HEK293 (cell line): ENCODE results near the gene COX19.

Source experiments
- CTCF ChIA-PET: fragments of 350-600 bp; formaldehyde crosslinking; extraction: SDS; loops from one replicate; lab custom pipeline; 2021; ENCODE audit warnings: antibody characterized with exemption; lab: Yijun Ruan, JAX
- POLR2A ChIA-PET: fragments of 300-600 bp; formaldehyde crosslinking; extraction: SDS; loops from one replicate; lab custom pipeline; 2020; ENCODE audit warnings: antibody characterized with exemption, inconsistent platforms; lab: Yijun Ruan, JAX
- H3K27ac ChIP-seq: fragments of 200-500 bp; sonication (Bioruptor generic); 2 replicates; pipeline ENCODE4 v1.5.1; 2014; ENCODE audit warnings: low read depth, low read length, control low read depth, inconsistent platforms; ENCODE audit errors: extremely low read depth
- H3K36me3 ChIP-seq, 2 experiments: fragments of 200-500 bp in 1 of 2; sonication (Bioruptor generic) in 1 of 2; 1 replicate in 1 of 2; 2 replicates in 1 of 2; pipeline ENCODE4 v1.5.1; 2014 to 2017; ENCODE audit warnings: inconsistent platforms in 2 of 2, low read length in 2 of 2; ENCODE audit not compliant: control insufficient read depth in 2 of 2, insufficient read depth in 1 of 2
- H3K4me1 ChIP-seq: fragments of 200-500 bp; sonication (Bioruptor generic); 2 replicates; pipeline ENCODE4 v1.5.1; 2014; ENCODE audit warnings: mild to moderate bottlenecking, low read length, inconsistent platforms; ENCODE audit not compliant: control insufficient read depth, insufficient read depth
- H3K4me3 ChIP-seq: 2 replicates; pipeline ENCODE4 v1.5.1; 2011; ENCODE audit warnings: low read depth, mild to moderate bottlenecking, control low read depth, low read length, moderate library complexity
- H3K9me3 ChIP-seq: fragments of 200-500 bp; sonication (Bioruptor generic); 2 replicates; pipeline ENCODE4 v1.5.1; 2014; ENCODE audit warnings: low read depth, low read length, inconsistent platforms; ENCODE audit not compliant: control insufficient read depth, insufficient read depth
- EGR2 ChIP-seq: fragments of 450-650 bp; formaldehyde crosslinking; IDR thresholded peaks from 2 replicates; pipeline ENCODE4 v1.5.1; 2016; ENCODE audit warnings: low read depth, missing biosample characterization, missing genetic modification characterization
- HOXC10 ChIP-seq: sonication (generic); formaldehyde crosslinking; IDR thresholded peaks from 2 replicates; pipeline ENCODE4 v1.8.1; 2023; ENCODE audit warnings: mild to moderate bottlenecking, missing genetic modification reagents
- SALL2 ChIP-seq: fragments of 450-650 bp; formaldehyde crosslinking; IDR thresholded peaks from 2 replicates; pipeline ENCODE4 v1.5.0; 2017; ENCODE audit warnings: missing biosample characterization, mild to moderate bottlenecking, missing genetic modification characterization, borderline replicate concordance
- SP7 ChIP-seq: fragments of 450-650 bp; formaldehyde crosslinking; IDR thresholded peaks from 2 replicates; pipeline ENCODE4 v1.5.1; 2016; ENCODE audit warnings: missing biosample characterization, missing genetic modification characterization
- WT1 ChIP-seq: fragments of 450-650 bp; formaldehyde crosslinking; IDR thresholded peaks from 2 replicates; pipeline ENCODE4 v1.5.1; 2016; ENCODE audit warnings: missing biosample characterization, missing genetic modification characterization
- ZBTB49 ChIP-seq: fragments of 450-650 bp; formaldehyde crosslinking; IDR thresholded peaks from 2 replicates; pipeline ENCODE4 v1.5.1; 2016; ENCODE audit warnings: missing biosample characterization, missing genetic modification characterization, low read depth
- ZEB2 ChIP-seq: fragments of 450-650 bp; formaldehyde crosslinking; IDR thresholded peaks from 2 replicates; pipeline ENCODE4 v1.5.1; 2016; ENCODE audit warnings: missing biosample characterization, missing genetic modification characterization
- ZFHX2 ChIP-seq: fragments of 450-650 bp; formaldehyde crosslinking; conservative IDR thresholded peaks from 2 replicates; pipeline ENCODE4 v1.5.1; 2016; ENCODE audit warnings: missing biosample characterization, missing genetic modification characterization
- ZNF138 ChIP-seq: fragments of 450-650 bp; formaldehyde crosslinking; IDR thresholded peaks from 2 replicates; pipeline ENCODE4 v1.5.1; 2016; ENCODE audit warnings: missing biosample characterization, missing genetic modification characterization, borderline replicate concordance
- ZNF157 ChIP-seq: fragments of 450-650 bp; formaldehyde crosslinking; IDR thresholded peaks from 2 replicates; pipeline ENCODE4 v1.5.1; 2016; ENCODE audit warnings: missing biosample characterization, missing genetic modification characterization
- ZNF223 ChIP-seq: fragments of 450-650 bp; formaldehyde crosslinking; IDR thresholded peaks from 2 replicates; pipeline ENCODE4 v1.5.1; 2016; ENCODE audit warnings: missing biosample characterization, missing genetic modification characterization
- ZNF292 ChIP-seq: fragments of 450-650 bp; formaldehyde crosslinking; IDR thresholded peaks from 2 replicates; pipeline ENCODE4 v1.5.1; 2016; ENCODE audit warnings: low read depth, missing biosample characterization, missing genetic modification characterization, borderline replicate concordance
- ZNF544 ChIP-seq: fragments of 450-650 bp; formaldehyde crosslinking; IDR thresholded peaks from 2 replicates; pipeline ENCODE4 v1.5.0; 2017; ENCODE audit warnings: missing biosample characterization, missing genetic modification characterization
- ZNF571 ChIP-seq: fragments of 450-650 bp; formaldehyde crosslinking; IDR thresholded peaks from 2 replicates; pipeline ENCODE4 v1.5.0; 2017; ENCODE audit warnings: missing biosample characterization, missing genetic modification characterization
- ZNF664 ChIP-seq: fragments of 450-650 bp; formaldehyde crosslinking; IDR thresholded peaks from 2 replicates; pipeline ENCODE4 v1.5.1; 2016; ENCODE audit warnings: missing biosample characterization, missing genetic modification characterization
- ZNF768 ChIP-seq: fragments of 450-650 bp; formaldehyde crosslinking; IDR thresholded peaks from 2 replicates; pipeline ENCODE4 v1.5.1; 2018; ENCODE audit warnings: missing biosample characterization, mild to moderate bottlenecking, missing genetic modification characterization
- ZSCAN4 ChIP-seq: fragments of 450-650 bp; formaldehyde crosslinking; IDR thresholded peaks from 2 replicates; pipeline ENCODE4 v1.5.1; 2017; ENCODE audit warnings: missing biosample characterization, missing genetic modification characterization
- TF ChIP-seq, protein P1 (sequence below): fragments of 450-650 bp; formaldehyde crosslinking; IDR thresholded peaks from 2 replicates; pipeline ENCODE4 v1.5.0; 2017; ENCODE audit warnings: missing biosample characterization, missing genetic modification characterization, borderline replicate concordance
- TF ChIP-seq, protein P2 (sequence below): fragments of 450-650 bp; formaldehyde crosslinking; IDR thresholded peaks from 2 replicates; pipeline ENCODE4 v1.5.1; 2016; ENCODE audit warnings: missing biosample characterization, missing genetic modification characterization
- TF ChIP-seq, protein P3 (sequence below): sonication (generic); formaldehyde crosslinking; IDR thresholded peaks from 2 replicates; pipeline ENCODE4 v1.8.1; 2022; ENCODE audit warnings: mild to moderate bottlenecking, moderate library complexity, missing genetic modification reagents
- TF ChIP-seq, protein P4 (sequence below): fragments of 450-650 bp; formaldehyde crosslinking; IDR thresholded peaks from 2 replicates; pipeline ENCODE4 v1.5.1; 2016; ENCODE audit warnings: missing biosample characterization, missing genetic modification characterization

Gene COX19

GRCh38 chr7:921071-921461 lies 54.3 kb downstream of the COX19 start (continued):
- TF ChIP-seq, protein P1, sequence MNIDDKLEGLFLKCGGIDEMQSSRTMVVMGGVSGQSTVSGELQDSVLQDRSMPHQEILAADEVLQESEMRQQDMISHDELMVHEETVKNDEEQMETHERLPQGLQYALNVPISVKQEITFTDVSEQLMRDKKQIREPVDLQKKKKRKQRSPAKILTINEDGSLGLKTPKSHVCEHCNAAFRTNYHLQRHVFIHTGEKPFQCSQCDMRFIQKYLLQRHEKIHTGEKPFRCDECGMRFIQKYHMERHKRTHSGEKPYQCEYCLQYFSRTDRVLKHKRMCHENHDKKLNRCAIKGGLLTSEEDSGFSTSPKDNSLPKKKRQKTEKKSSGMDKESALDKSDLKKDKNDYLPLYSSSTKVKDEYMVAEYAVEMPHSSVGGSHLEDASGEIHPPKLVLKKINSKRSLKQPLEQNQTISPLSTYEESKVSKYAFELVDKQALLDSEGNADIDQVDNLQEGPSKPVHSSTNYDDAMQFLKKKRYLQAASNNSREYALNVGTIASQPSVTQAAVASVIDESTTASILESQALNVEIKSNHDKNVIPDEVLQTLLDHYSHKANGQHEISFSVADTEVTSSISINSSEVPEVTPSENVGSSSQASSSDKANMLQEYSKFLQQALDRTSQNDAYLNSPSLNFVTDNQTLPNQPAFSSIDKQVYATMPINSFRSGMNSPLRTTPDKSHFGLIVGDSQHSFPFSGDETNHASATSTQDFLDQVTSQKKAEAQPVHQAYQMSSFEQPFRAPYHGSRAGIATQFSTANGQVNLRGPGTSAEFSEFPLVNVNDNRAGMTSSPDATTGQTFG (tag by site-specific recombination), result no peak
- TF ChIP-seq, all 188 proteins: peak for 0

- ChIA-PET CTCF (interaction anchor here (0.9 kb wide), 1 partner anchor 72 kb away, joined by 3 read pairs; no protein-coding TSS in a partner anchor), POLR2A (no interaction called here)
- TF ChIP-seq, protein P2, sequence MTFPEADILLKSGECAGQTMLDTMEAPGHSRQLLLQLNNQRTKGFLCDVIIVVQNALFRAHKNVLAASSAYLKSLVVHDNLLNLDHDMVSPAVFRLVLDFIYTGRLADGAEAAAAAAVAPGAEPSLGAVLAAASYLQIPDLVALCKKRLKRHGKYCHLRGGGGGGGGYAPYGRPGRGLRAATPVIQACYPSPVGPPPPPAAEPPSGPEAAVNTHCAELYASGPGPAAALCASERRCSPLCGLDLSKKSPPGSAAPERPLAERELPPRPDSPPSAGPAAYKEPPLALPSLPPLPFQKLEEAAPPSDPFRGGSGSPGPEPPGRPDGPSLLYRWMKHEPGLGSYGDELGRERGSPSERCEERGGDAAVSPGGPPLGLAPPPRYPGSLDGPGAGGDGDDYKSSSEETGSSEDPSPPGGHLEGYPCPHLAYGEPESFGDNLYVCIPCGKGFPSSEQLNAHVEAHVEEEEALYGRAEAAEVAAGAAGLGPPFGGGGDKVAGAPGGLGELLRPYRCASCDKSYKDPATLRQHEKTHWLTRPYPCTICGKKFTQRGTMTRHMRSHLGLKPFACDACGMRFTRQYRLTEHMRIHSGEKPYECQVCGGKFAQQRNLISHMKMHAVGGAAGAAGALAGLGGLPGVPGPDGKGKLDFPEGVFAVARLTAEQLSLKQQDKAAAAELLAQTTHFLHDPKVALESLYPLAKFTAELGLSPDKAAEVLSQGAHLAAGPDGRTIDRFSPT (tag by site-specific recombination), result no peak
- TF ChIP-seq ZEB2 (tag by site-specific recombination), result no peak
- no peak for TF ChIP-seq ZBTB49 (tag by site-specific recombination)
- no peak for TF ChIP-seq WT1 (tag by site-specific recombination)
- no peak for TF ChIP-seq SALL2 (tag by site-specific recombination)
- TF ChIP-seq, protein P3, sequence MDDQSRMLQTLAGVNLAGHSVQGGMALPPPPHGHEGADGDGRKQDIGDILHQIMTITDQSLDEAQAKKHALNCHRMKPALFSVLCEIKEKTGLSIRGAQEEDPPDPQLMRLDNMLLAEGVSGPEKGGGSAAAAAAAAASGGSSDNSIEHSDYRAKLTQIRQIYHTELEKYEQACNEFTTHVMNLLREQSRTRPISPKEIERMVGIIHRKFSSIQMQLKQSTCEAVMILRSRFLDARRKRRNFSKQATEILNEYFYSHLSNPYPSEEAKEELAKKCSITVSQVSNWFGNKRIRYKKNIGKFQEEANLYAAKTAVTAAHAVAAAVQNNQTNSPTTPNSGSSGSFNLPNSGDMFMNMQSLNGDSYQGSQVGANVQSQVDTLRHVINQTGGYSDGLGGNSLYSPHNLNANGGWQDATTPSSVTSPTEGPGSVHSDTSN (CRISPR knock-in tag), result no peak
- TF ChIP-seq EGR2 (tag by site-specific recombination), result peak; percentile 78
- no peak for TF ChIP-seq ZNF138 (tag by site-specific recombination)
- TF ChIP-seq HOXC10 (CRISPR knock-in tag), result no peak
- no peak for TF ChIP-seq ZNF544 (tag by site-specific recombination)
- TF ChIP-seq ZNF292 (tag by site-specific recombination), result no peak
- peak; percentile 68 for TF ChIP-seq ZFHX2 (tag by site-specific recombination)
- Histone ChIP-seq H3K27ac (no peak overlapping the region), H3K4me3 (no peak overlapping the region), H3K36me3 (no peaks in the 10 kb centered on the region), H3K4me1 (no peaks in the 10 kb centered on the region), H3K9me3 (no peaks in the 10 kb centered on the region)
Measured at GRCh38 chr7:920351-921070, 54.8 kb downstream of the COX19 start.

GRCh38 chr7:919924-920341 lies 55.4 kb downstream of the COX19 start:
- Histone ChIP-seq H3K4me3 (no peak overlapping the region), H3K27ac (no peak overlapping the region), H3K36me3 (no peaks in the 10 kb centered on the region), H3K4me1 (no peaks in the 10 kb centered on the region), H3K9me3 (no peaks in the 10 kb centered on the region)
- CTCF ChIA-PET, result no interaction called here
- POLR2A ChIA-PET, result no interaction called here
- TF ChIP-seq ZNF664 (tag by site-specific recombination) (no peak), ZSCAN4 (tag by site-specific recombination) (no peak), ZNF157 (tag by site-specific recombination) (no peak), SP7 (tag by site-specific recombination) (no peak), ZNF768 (tag by site-specific recombination) (no peak), ZNF571 (tag by site-specific recombination) (no peak), ZNF223 (tag by site-specific recombination) (no peak)
- TF ChIP-seq, protein P4, sequence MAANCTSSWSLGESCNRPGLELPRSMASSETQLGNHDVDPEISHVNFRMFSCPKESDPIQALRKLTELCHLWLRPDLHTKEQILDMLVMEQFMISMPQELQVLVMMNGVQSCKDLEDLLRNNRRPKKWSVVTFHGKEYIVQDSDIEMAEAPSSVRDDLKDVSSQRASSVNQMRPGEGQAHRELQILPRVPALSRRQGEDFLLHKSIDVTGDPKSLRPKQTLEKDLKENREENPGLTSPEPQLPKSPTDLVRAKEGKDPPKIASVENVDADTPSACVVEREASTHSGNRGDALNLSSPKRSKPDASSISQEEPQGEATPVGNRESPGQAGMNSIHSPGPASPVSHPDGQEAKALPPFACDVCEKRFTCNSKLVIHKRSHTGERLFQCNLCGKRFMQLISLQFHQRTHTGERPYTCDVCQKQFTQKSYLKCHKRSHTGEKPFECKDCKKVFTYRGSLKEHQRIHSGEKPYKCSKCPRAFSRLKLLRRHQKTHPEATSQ, result no peak
